ENCODE data around the gene ACOT9. TPM values are rescaled to one million over a fixed set of nuclear protein-coding genes. Genes with fewer than 3 reads are reported as not detected.
"Not testable (repeated sequence)": the region's sequence is repeated elsewhere in the genome, so short reads cannot be mapped to it uniquely, and the experiment has no call there.

The ACOT9 gene
- total and polyA plus RNA-seq, 8 donors, result 39.8 to 52.3 (median 43.9) TPM

DNA sequence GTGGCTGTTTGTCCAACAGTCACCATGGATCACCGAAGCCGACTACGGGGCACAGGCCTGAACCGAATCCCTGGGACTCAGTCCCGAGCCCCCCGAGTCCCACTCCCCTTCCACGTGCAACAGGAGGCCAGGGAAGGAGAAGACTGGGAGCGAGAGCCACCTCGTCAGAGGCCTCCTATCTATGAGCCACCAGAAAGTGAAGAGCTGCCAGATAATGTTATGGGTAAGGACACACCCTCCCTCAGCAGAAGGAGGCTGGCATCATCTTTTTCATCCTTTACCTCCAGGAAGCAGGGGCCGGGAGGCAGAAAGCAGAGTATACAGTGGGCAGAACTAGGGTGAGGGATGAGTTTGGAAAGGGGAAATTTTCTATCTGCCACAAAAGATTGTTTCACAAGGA lies 78.6 kb downstream of the ACOT9 start:
- H3K27ac ChIP-seq, result no peak overlapping the region
- no peak overlapping the region for H3K4me3 ChIP-seq
- no peaks in the 10 kb centered on the region for H3K9me3 ChIP-seq
- no peaks in the 10 kb centered on the region for H3K27me3 ChIP-seq
- TF ChIP-seq, protein P1, sequence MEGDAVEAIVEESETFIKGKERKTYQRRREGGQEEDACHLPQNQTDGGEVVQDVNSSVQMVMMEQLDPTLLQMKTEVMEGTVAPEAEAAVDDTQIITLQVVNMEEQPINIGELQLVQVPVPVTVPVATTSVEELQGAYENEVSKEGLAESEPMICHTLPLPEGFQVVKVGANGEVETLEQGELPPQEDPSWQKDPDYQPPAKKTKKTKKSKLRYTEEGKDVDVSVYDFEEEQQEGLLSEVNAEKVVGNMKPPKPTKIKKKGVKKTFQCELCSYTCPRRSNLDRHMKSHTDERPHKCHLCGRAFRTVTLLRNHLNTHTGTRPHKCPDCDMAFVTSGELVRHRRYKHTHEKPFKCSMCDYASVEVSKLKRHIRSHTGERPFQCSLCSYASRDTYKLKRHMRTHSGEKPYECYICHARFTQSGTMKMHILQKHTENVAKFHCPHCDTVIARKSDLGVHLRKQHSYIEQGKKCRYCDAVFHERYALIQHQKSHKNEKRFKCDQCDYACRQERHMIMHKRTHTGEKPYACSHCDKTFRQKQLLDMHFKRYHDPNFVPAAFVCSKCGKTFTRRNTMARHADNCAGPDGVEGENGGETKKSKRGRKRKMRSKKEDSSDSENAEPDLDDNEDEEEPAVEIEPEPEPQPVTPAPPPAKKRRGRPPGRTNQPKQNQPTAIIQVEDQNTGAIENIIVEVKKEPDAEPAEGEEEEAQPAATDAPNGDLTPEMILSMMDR (IDR thresholded peaks at IDR 0.05), result no peak
- no peak for DNase-seq
- no peaks in the 10 kb centered on the region for H3K36me3 ChIP-seq
- H3K4me1 ChIP-seq, result peaks cover 0 to 4% of the 10 kb centered on the region in 2 donors
- ATAC-seq, result no peak
- intact Hi-C loops (cut with DNase I), result no loop called here

DNA sequence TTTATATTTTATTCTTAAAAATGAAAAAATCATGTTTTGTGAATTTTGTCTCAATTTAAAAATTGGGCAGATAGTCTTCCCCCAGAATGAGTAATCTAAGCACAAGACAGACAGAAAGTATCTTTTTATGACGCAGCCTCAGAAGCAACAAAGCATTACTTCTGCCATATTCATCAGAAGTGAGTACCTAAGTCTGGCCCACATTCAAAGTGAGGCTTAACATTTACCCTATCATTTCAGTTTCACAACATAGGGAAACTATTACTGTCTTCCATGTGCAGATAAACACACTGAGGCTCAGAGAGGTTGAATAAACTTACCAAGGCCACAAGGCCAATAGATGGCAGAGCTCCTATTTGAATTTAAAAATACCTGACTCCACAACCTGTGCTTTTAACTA lies 80.2 kb downstream of the ACOT9 start:
- H3K27ac ChIP-seq, result no peak overlapping the region
- TF ChIP-seq, protein P1 (IDR thresholded peaks at IDR 0.05), result no peak
- no peaks in the 10 kb centered on the region for H3K4me1 ChIP-seq
- H3K4me3 ChIP-seq, result no peak overlapping the region
- DNase-seq (no peak), ATAC-seq (no peak)
- H3K27me3 ChIP-seq, result no peaks in the 10 kb centered on the region
- no peaks in the 10 kb centered on the region for H3K36me3 ChIP-seq
- intact Hi-C loops (cut with DNase I), result no loop called here
- no peaks in the 10 kb centered on the region for H3K9me3 ChIP-seq

DNA sequence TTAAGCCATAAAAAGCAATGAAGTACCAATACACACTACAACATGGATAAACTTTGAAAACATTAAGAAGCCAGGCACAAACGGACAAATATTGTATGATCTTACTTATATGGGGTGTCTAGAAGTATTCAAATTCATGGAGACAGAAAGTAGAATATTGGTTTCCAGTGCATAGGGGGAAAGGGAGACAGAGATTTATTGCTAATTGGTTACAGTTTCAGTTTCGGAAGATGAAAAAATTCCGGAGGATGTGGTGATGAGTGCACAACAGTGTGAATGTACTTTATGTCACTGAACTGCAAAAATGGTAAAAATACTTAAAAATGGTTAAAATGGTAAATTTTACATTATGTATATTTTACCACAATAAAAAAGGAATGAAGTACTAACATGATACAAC lies 80.9 kb downstream of the ACOT9 start:
- Histone ChIP-seq H3K36me3 (no peaks in the 10 kb centered on the region), H3K4me1 (no peaks in the 10 kb centered on the region), H3K4me3 (no peak overlapping the region), H3K27ac (no peak overlapping the region), H3K9me3 (no peaks in the 10 kb centered on the region), H3K27me3 (no peaks in the 10 kb centered on the region)
- ATAC-seq (no peak), DNase-seq (no peak)
- TF ChIP-seq, protein P1 (IDR thresholded peaks at IDR 0.05), result no peak
- intact Hi-C loops (cut with DNase I), result no loop called here

- TF ChIP-seq, protein P1 (IDR thresholded peaks at IDR 0.05), result no peak
- Histone ChIP-seq H3K9me3 (no peaks in the 10 kb centered on the region), H3K27ac (no peak overlapping the region), H3K4me1 (no peaks in the 10 kb centered on the region), H3K27me3 (no peaks in the 10 kb centered on the region), H3K4me3 (no peak overlapping the region), H3K36me3 (no peaks in the 10 kb centered on the region)
- DNase-seq, result no peak
- no peak for ATAC-seq
- intact Hi-C loops (cut with DNase I), result no loop called here
Measured at GRCh38 chrX:23661671-23662070, 81.4 kb downstream of the ACOT9 start.

DNA sequence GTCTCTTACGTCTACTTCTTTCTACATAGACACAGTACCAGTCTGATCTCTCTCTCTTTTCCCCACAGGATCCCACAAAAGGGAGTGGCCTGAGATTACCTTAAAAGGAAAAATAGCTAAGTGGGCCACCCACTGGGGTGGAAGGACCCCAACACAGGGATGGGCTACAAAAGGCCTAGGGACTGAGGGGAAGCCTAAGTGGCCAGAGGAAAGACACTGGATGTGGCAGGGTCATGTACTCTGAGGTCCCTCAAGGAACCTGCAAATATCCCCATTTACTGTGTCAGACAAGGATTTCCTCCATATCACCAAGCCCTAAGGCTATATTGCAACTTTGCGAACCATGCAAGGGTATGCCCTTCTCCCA lies 82.3 kb downstream of the ACOT9 start:
- H3K27ac ChIP-seq, result no peak overlapping the region
- H3K36me3 ChIP-seq, result no peaks in the 10 kb centered on the region
- no peaks in the 10 kb centered on the region for H3K9me3 ChIP-seq
- intact Hi-C loops (cut with DNase I), result no loop called here
- no peak for DNase-seq
- TF ChIP-seq, protein P1 (IDR thresholded peaks at IDR 0.05), result no peak
- H3K4me1 ChIP-seq, result no peaks in the 10 kb centered on the region
- no peaks in the 10 kb centered on the region for H3K27me3 ChIP-seq
- H3K4me3 ChIP-seq, result no peak overlapping the region
- no peak for ATAC-seq

GRCh38 chrX:23660083-23660765 lies 82.9 kb downstream of the ACOT9 start:
- ATAC-seq; H3K27me3 ChIP-seq; H3K27ac ChIP-seq; DNase-seq; H3K9me3 ChIP-seq; H3K4me3 ChIP-seq; H3K4me1 ChIP-seq; intact Hi-C loops (cut with DNase I); H3K36me3 ChIP-seq: not testable (repeated sequence)
